Skeletal muscle satellite cell (primary cell): ENCODE data around the gene GOLGA6B.

ENCODE experiments used
- H3K27me3 ChIP-seq: 2 replicates; pipeline ENCODE4 v1.7.0; 2013; ENCODE audit warnings: low read length; ENCODE audit not compliant: control insufficient read depth, insufficient read depth
- H3K36me3 ChIP-seq: 2 replicates; pipeline ENCODE4 v1.7.0; 2013; ENCODE audit warnings: mild to moderate bottlenecking, control low read depth, low read length; ENCODE audit not compliant: insufficient read depth
- H3K4me1 ChIP-seq: 2 replicates; pipeline ENCODE4 v1.7.0; 2013; ENCODE audit warnings: low read length; ENCODE audit not compliant: control insufficient read depth, insufficient read depth
- H3K4me2 ChIP-seq: 2 replicates; pipeline ENCODE4 v1.7.0; 2013; ENCODE audit warnings: mild to moderate bottlenecking, low read length
- H3K4me3 ChIP-seq: 2 replicates; pipeline ENCODE4 v1.7.0; 2013; ENCODE audit warnings: low read length
- H3K9ac ChIP-seq: 2 replicates; pipeline ENCODE4 v1.7.0; 2013; ENCODE audit warnings: mild to moderate bottlenecking, low read depth, low read length, moderate library complexity
- H3K9me3 ChIP-seq: replicated peaks from 2 replicates; pipeline ENCODE4 v1.7.0; 2013; ENCODE audit warnings: mild to moderate bottlenecking, control low read depth, low read length

GOLGA6B gene

DNA sequence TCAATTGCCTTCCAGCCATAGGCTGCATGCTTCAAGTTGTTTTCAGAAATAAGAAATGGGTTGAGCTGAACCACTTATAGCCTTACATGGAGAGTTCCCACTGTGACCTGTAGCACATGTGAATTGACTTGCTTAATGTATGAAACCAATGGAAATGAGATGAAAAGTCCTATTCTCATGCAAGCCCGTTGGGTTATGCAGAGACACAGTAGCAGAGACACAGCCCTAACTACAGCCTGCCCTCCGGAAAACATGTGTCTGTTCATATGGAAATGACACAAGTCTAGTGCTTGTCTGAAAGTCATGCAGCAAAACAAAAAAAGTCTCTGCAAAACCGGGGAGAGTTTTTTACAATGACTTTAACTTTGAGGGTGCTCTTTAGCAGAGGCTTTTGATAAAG, 17.0 kb downstream of the GOLGA6B start:
- Histone ChIP-seq H3K4me2 (no peak overlapping the region), H3K9ac (no peak overlapping the region)

GRCh38 chr15:72676838-72677237, 22.3 kb downstream of the GOLGA6B start:
- H3K4me3 ChIP-seq, result no peak overlapping the region
- no peak overlapping the region for H3K9ac ChIP-seq
- H3K27me3 ChIP-seq, result peaks cover 58% of the 10 kb centered on the region
- no peaks in the 10 kb centered on the region for H3K4me1 ChIP-seq
- no peak overlapping the region for H3K4me2 ChIP-seq
- H3K36me3 ChIP-seq, result no peaks in the 10 kb centered on the region
- no peaks in the 10 kb centered on the region for H3K9me3 ChIP-seq

More for the DNA sequence above, 17.0 kb downstream of the GOLGA6B start:
- Histone ChIP-seq H3K4me1 (no peaks in the 10 kb centered on the region), H3K36me3 (no peaks in the 10 kb centered on the region), H3K9me3 (no peaks in the 10 kb centered on the region), H3K4me3 (no peak overlapping the region), H3K27me3 (peaks cover 23% of the 10 kb centered on the region)

GRCh38 chr15:72680931-72681330, 26.4 kb downstream of the GOLGA6B start:
- Histone ChIP-seq H3K9me3 (no peaks in the 10 kb centered on the region), H3K4me3 (no peak overlapping the region), H3K4me2 (no peak overlapping the region), H3K27me3 (peaks cover 41% of the 10 kb centered on the region), H3K9ac (no peak overlapping the region), H3K36me3 (no peaks in the 10 kb centered on the region), H3K4me1 (peaks cover 7% of the 10 kb centered on the region)

GRCh38 chr15:72682772-72683171, 28.3 kb downstream of the GOLGA6B start:
- peaks cover 32% of the 10 kb centered on the region for H3K27me3 ChIP-seq
- no peak overlapping the region for H3K4me3 ChIP-seq
- no peak overlapping the region for H3K4me2 ChIP-seq
- no peaks in the 10 kb centered on the region for H3K9me3 ChIP-seq
- no peak overlapping the region for H3K9ac ChIP-seq
- no peaks in the 10 kb centered on the region for H3K36me3 ChIP-seq
- H3K4me1 ChIP-seq, result peaks cover 7% of the 10 kb centered on the region

- H3K4me1 ChIP-seq, result peaks cover 7% of the 10 kb centered on the region
- peak overlapping the region; percentile 82 for H3K9ac ChIP-seq
- no peaks in the 10 kb centered on the region for H3K9me3 ChIP-seq
- H3K27me3 ChIP-seq, result peaks cover 8% of the 10 kb centered on the region
- peak overlapping the region; percentile 90 for H3K4me2 ChIP-seq
- peak overlapping the region; percentile 80 for H3K4me3 ChIP-seq
- no peaks in the 10 kb centered on the region for H3K36me3 ChIP-seq
Measured at GRCh38 chr15:72685301-72685924, 30.9 kb downstream of the GOLGA6B start.

DNA sequence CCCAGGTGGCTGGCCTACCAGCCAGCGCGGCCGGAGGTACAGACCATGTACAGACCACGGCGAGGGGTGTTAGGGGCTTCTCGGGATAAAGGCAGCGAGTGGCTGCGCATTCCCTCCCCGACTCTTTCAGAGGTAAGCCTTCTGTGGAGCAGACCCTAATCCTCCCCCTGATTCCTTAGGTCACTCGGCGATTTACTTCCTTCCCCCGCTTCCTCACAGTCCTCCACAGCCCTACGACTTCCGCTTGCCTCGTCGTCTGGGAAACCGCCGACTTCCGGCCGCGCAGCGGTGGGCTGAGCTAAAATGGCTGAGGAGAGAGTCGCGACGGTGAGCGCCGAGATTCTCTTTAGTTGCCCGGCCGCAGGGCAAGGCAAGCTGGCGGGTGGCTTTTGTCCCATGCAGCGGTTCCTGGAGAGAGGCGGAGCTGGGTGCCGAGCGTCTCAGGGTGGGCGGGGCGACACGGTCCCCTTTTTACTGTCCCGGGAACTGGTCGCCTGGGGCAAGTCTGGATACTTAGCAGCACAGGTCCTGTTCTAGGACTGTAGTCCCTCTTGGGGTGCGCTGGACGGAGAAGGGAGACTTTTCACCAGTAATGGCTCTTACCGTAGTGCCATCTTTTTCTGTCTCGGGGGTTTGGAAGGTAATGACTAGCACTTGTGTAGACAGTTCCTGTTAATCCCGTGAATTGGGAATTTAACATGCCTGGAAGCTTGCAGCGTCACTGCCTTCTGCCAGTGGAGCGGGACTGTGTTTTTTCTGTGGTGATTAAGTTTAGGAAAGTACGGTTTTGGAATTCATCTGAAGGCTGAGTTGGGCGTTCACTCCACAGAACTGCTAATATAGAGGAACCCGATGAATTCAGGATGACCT, 31.7 kb downstream of the GOLGA6B start, which contains the start of the genes BBS4 and HIGD2B:
TSS of gene BBS4 (plus strand) at position 283 of the 870 bp plus-strand sequence. CDS start at position 304, 21 bp downstream.
TSS of gene HIGD2B (minus strand) at position 258 of the 870 bp plus-strand sequence. CDS start 9,808 bp downstream, outside the sequence.
- H3K4me1 ChIP-seq, result peaks cover 7% of the 10 kb centered on the region
- peak within 1 kb of the TSS; percentile 90 for H3K4me2 ChIP-seq
- peaks cover under 1% of the 10 kb centered on the region for H3K27me3 ChIP-seq
- peak within 1 kb of the TSS; percentile 82 for H3K9ac ChIP-seq
- no peaks in the 10 kb centered on the region for H3K36me3 ChIP-seq
- no peaks in the 10 kb centered on the region for H3K9me3 ChIP-seq
- H3K4me3 ChIP-seq, result peak within 1 kb of the TSS; percentile 80

DNA sequence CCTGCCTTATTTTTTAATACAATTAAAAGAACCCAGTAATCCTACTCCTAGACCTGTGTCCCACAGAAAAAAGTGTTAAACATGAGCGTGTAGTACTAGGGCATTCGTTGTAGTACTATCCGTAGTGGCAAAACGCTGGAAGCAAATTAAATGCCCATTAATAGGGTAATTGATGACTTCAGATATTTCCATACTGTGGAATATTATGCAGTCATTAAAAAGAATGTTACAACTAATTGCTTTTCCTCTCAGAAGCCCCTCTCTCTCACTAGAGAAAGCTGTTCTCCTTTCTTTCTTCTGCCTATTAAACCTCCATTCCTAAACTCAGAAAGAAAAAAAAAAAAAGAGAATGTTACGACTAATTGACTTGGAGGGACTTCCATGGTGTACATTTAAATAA, 34.2 kb downstream of the GOLGA6B start:
- no peak overlapping the region for H3K9ac ChIP-seq
- H3K4me1 ChIP-seq, result peaks cover 7% of the 10 kb centered on the region
- no peaks in the 10 kb centered on the region for H3K27me3 ChIP-seq
- no peaks in the 10 kb centered on the region for H3K9me3 ChIP-seq
- H3K4me2 ChIP-seq, result no peak overlapping the region
- no peak overlapping the region for H3K4me3 ChIP-seq
- H3K36me3 ChIP-seq, result no peaks in the 10 kb centered on the region

DNA sequence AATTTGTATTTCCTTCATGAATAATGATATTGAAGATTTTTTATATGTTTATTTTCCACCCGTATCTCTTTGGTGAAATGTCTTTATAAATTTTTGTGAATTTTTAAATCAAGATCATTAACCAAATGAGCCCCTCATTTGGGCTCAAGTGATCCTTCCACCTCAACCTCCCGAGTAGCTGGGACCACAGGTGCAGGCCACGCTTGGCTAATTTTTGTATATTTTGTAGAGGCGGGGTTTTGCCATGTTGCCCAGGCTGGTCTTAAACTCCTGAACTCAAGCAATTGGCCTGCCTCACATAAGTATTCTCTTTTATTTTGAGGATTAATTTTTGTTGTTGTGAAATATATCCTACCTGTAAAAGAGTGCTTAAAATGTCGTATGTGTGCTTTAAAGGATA, 36.4 kb downstream of the GOLGA6B start:
- Histone ChIP-seq H3K4me1 (no peaks in the 10 kb centered on the region), H3K36me3 (no peaks in the 10 kb centered on the region), H3K9me3 (no peaks in the 10 kb centered on the region), H3K27me3 (no peaks in the 10 kb centered on the region), H3K9ac (no peak overlapping the region), H3K4me2 (no peak overlapping the region), H3K4me3 (no peak overlapping the region)

DNA sequence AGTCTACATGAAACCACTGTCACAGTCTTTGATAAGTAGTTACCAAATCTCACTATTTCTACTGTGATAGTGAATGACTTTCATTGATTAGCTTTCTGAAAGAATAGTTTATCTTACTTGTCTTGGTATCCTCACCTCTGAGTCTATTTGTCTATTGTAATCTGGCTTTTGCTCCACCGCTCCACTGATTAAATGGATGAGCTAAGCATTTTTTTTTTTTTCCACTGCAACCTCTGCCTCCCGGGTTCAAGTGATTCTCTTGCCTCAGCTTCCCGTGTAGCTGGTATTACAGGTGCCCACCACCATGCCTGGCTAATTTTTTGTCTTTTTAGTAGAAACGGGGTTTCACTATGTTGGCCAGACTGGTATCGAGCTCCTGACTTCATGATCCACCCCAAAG, 44.4 kb downstream of the GOLGA6B start:
- H3K9ac ChIP-seq, result no peak overlapping the region
- no peaks in the 10 kb centered on the region for H3K27me3 ChIP-seq
- no peaks in the 10 kb centered on the region for H3K36me3 ChIP-seq
- no peak overlapping the region for H3K4me2 ChIP-seq
- no peaks in the 10 kb centered on the region for H3K4me1 ChIP-seq
- H3K9me3 ChIP-seq, result no peaks in the 10 kb centered on the region
- H3K4me3 ChIP-seq, result no peak overlapping the region

DNA sequence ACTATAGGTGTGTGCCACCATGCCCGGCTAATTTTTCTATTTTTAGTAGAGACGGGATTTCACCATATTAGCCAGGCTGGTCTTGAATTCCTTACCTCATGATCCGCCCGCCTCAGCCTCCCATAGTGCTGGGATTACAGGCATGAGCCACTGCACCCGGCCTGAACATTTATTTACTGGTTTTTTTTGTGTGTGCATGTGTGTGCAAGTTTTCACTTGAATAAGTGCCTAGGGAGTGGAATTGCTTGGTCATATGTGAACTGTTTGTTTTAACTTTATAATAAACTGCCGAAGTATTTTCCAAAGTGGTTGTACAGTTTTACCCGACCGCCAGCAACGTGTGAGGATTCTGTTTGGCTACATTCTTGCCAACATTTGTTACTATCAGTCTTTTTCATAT, 45.6 kb downstream of the GOLGA6B start:
- Histone ChIP-seq H3K27me3 (no peaks in the 10 kb centered on the region), H3K9me3 (no peaks in the 10 kb centered on the region), H3K4me2 (no peak overlapping the region), H3K36me3 (no peaks in the 10 kb centered on the region), H3K9ac (no peak overlapping the region), H3K4me3 (no peak overlapping the region), H3K4me1 (no peaks in the 10 kb centered on the region)

GRCh38 chr15:72706266-72706665, 51.8 kb downstream of the GOLGA6B start:
- Histone ChIP-seq H3K9me3 (no peaks in the 10 kb centered on the region), H3K36me3 (no peaks in the 10 kb centered on the region), H3K4me1 (peaks cover 19% of the 10 kb centered on the region), H3K4me3 (no peak overlapping the region), H3K27me3 (no peaks in the 10 kb centered on the region), H3K4me2 (no peak overlapping the region), H3K9ac (no peak overlapping the region)
